Kidney (tissue), 14 donors: ENCODE data around the gene MMP11. TPM values are rescaled to one million over a fixed set of nuclear protein-coding genes. Genes with fewer than 3 reads are reported as not detected.

ENCODE experiments used
- DNase-seq, 5 donors: peaks; one replicate each; pipeline ENCODE4 v3.0.0-alpha.2; 2013 to 2020
- FAIRE-seq: peaks from 2 replicates; lab custom pipeline; 2012; peaks lifted over from hg19 to GRCh38; lab: Jason Lieb, UNC
- H3K27ac ChIP-seq, 2 donors: one replicate each; pipeline ENCODE4 v1.7.0; 2013; ENCODE audit warnings: low read depth in 2 of 2, low read length in 2 of 2, inconsistent platforms in 1 of 2
- H3K27me3 ChIP-seq: one replicate; pipeline ENCODE4 v1.7.1; 2013; ENCODE audit warnings: low read length, inconsistent platforms; ENCODE audit not compliant: control insufficient read depth, insufficient read depth
- H3K36me3 ChIP-seq, 3 donors: one replicate each; pipeline versions ENCODE4 v1.7.0 to v1.7.1; 2013; ENCODE audit warnings: low read length in 3 of 3, control low read depth in 1 of 3, inconsistent platforms in 1 of 3; ENCODE audit not compliant: insufficient read depth in 3 of 3, control insufficient read depth in 2 of 3
- H3K4me1 ChIP-seq, 3 donors: one replicate each; pipeline versions ENCODE4 v1.7.0 to v1.7.1; 2013; ENCODE audit warnings: low read length in 3 of 3, inconsistent platforms in 1 of 3, low read depth in 1 of 3; ENCODE audit not compliant: control insufficient read depth in 2 of 3, insufficient read depth in 2 of 3
- H3K4me3 ChIP-seq, 3 donors: one replicate each; pipeline versions ENCODE4 v1.7.0 to v1.8.1; 2013; ENCODE audit warnings: low read length in 3 of 3, control low read depth in 1 of 3, inconsistent platforms in 1 of 3
- H3K9ac ChIP-seq, 3 donors: one replicate each; pipeline versions ENCODE4 v1.7.0 to v1.7.1; 2013; ENCODE audit warnings: low read length in 3 of 3, control low read depth in 1 of 3, inconsistent platforms in 1 of 3
- H3K9me3 ChIP-seq, 3 donors: one replicate each; pipeline versions ENCODE4 v1.7.0 to v1.7.1; 2013; ENCODE audit warnings: low read length in 3 of 3, control low read depth in 1 of 3, inconsistent platforms in 1 of 3; ENCODE audit not compliant: control insufficient read depth in 2 of 3, insufficient read depth in 1 of 3
- intact Hi-C: fragments of 100-400 bp; cut with DNase I; formaldehyde crosslinking; loops from one replicate; pipeline ENCODE4 v1.11.1; 2022
- polyA plus RNA-seq: library from polyadenylated mRNA; stranded (reverse); fragments of 350-450 nt; fragmentation: Illumina TruSeq; extraction: RNeasy Lipid Tissue Mini Kit (QIAGEN cat#74804); gene quantifications from one replicate; pipeline ENCODE4 v1.2.3, GENCODE V29; 2014; ENCODE audit warnings: low read depth, low replicate concordance; ENCODE audit not compliant: insufficient read depth
- total RNA-seq: library from RNA; stranded (reverse); fragmentation: NEBNext Ultra II Directional; extraction: Animal tissue kit (Norgen Biotek cat#: 25700); gene quantifications from one replicate; pipeline ENCODE4 v1.2.1, GENCODE V29; 2021
- TF ChIP-seq, protein P1 (sequence below): IDR thresholded peaks from 3 replicates; pipeline ENCODE4 v1.5.1; 2012; ENCODE audit warnings: mild to moderate bottlenecking, moderate library complexity, borderline replicate concordance; ENCODE audit not compliant: insufficient read depth; ENCODE audit errors: extremely low read depth
- donor health status: control.
- donor health status: control.
- donor health status: control.
- donor health status: control.
- donor health status: control.
- donor health status: DM: yes; HTN: yes; CAD: no.
- donor health status: Normal renal cell carcinoma (clear cell type).

MMP11 gene
- total and polyA plus RNA-seq, 2 donors from 2014 or later = 2.7 to 4.4 TPM

DNA sequence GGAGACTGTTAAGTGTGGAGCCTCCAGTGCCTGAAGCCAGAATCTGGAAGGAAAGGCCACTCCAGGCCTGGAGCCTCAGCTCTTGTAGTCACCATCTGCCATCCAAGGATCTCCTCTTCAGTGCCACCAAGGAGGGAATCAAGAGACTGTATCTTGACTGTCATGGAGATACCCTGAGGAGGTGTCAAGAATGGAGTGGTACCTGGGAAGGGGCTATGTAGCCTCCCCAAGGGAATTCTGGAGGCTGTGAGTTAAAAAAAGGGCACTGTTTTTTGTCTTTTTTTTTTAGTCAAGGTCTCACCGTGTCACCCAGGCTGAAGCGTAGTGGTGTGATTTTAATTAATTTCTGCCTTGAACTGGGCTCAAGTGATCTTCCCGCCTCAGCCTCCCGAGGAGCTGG, 13.1 kb upstream of the MMP11 start:
- TF ChIP-seq, protein P1, sequence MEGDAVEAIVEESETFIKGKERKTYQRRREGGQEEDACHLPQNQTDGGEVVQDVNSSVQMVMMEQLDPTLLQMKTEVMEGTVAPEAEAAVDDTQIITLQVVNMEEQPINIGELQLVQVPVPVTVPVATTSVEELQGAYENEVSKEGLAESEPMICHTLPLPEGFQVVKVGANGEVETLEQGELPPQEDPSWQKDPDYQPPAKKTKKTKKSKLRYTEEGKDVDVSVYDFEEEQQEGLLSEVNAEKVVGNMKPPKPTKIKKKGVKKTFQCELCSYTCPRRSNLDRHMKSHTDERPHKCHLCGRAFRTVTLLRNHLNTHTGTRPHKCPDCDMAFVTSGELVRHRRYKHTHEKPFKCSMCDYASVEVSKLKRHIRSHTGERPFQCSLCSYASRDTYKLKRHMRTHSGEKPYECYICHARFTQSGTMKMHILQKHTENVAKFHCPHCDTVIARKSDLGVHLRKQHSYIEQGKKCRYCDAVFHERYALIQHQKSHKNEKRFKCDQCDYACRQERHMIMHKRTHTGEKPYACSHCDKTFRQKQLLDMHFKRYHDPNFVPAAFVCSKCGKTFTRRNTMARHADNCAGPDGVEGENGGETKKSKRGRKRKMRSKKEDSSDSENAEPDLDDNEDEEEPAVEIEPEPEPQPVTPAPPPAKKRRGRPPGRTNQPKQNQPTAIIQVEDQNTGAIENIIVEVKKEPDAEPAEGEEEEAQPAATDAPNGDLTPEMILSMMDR = no peak
- Histone ChIP-seq H3K4me1 (peaks cover 0 to 14% (median 4%) of the 10 kb centered on the region in 3 donors), H3K27me3 (no peaks in the 10 kb centered on the region), H3K36me3 (peaks cover 0 to 4% (median 0%) of the 10 kb centered on the region in 3 donors), H3K4me3 (no peak overlapping the region), H3K27ac (no peak overlapping the region), H3K9ac (no peak overlapping the region), H3K9me3 (no peaks in the 10 kb centered on the region)
- FAIRE-seq = no peak
- intact Hi-C loops = no loop called here
- no peak for DNase-seq

DNA sequence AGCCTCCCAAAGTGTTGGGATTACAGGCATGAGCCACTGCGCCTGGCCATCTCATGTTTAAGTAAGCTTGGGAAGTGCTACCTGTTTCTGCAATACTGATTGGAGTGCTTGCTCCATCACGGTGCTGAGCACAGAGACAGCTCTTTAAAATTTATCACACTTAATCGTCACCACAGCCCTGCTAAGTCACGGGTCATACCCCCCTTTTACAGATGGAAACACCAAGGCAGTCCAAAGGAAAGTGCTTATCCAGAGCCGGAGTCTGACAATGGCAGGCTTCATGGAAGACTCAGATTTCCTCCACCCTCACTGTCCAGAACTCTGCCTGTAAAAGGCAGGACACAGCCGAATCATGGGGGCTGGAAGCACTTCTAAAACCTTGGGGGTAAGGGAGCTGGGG, 12.6 kb upstream of the MMP11 start:
- no peak overlapping the region for H3K9ac ChIP-seq
- peaks cover 0 to 8% (median 0%) of the 10 kb centered on the region in 3 donors for H3K36me3 ChIP-seq
- peaks cover 0 to 19% (median 4%) of the 10 kb centered on the region in 3 donors for H3K4me1 ChIP-seq
- no peaks in the 10 kb centered on the region for H3K27me3 ChIP-seq
- FAIRE-seq = no peak
- H3K27ac ChIP-seq = no peak overlapping the region
- no peak overlapping the region for H3K4me3 ChIP-seq
- TF ChIP-seq, protein P1 = no peak
- H3K9me3 ChIP-seq = no peaks in the 10 kb centered on the region
- intact Hi-C loops = no loop called here
- DNase-seq = no peak

GRCh38 chr22:23762842-23763578, 9.6 kb upstream of the MMP11 start, which contains the start of gene C22orf15:
Gene C22orf15 (plus strand): TSS chr22:23762990. CDS start chr22:23763307, 317 bp downstream.
- Histone ChIP-seq H3K4me1 (peaks cover 0 to 33% (median 8%) of the 10 kb centered on the region in 3 donors), H3K27me3 (no peaks in the 10 kb centered on the region), H3K4me3 (no peak within 1 kb of the TSS), H3K36me3 (peaks cover 0 to 14% (median 0%) of the 10 kb centered on the region in 3 donors), H3K27ac (no peak within 1 kb of the TSS), H3K9ac (peak within 1 kb of the TSS in 1 of 3 donors; percentile 12), H3K9me3 (no peaks in the 10 kb centered on the region)
- DNase-seq = peak in 4 of 5 donors; percentile 44 to 81 (median 56)
- TF ChIP-seq, protein P1 = no peak
- no peak for FAIRE-seq
- intact Hi-C loops = no loop called here
